Activated CD4-positive, alpha-beta T cell treated with anti-CD3 and anti-CD28 coated beads, Interleukin-2, amount 10 ng/mL, durations not matched to agents 7 days and 5 days (primary cell): ENCODE measurements around the gene ST8SIA1. TPM values are rescaled to one million over a fixed set of nuclear protein-coding genes. Genes with fewer than 3 reads are reported as not detected.

ENCODE experiments used
- CTCF ChIA-PET: fragments of 350-600 bp; sonication (Branson Sonifier 250); formaldehyde crosslinking; loops from one replicate; lab custom pipeline; 2021; ENCODE audit warnings: antibody characterized with exemption; lab: Charles Lee
- POLR2A ChIA-PET: fragments of 350-600 bp; sonication (Branson Sonifier 250); formaldehyde crosslinking; loops from one replicate; lab custom pipeline; 2021; ENCODE audit warnings: antibody characterized with exemption; lab: Charles Lee
- DNase-seq: peaks from one replicate; pipeline ENCODE4 v3.0.0-alpha.2; 2020
- H3K27ac Mint-ChIP-seq: one replicate; pipeline ENCODE4 v1.8.0; 2021; ENCODE audit warnings: mild to moderate bottlenecking, moderate library complexity, mixed read lengths
- H3K27me3 Mint-ChIP-seq: one replicate; pipeline ENCODE4 v1.8.0; 2021; ENCODE audit warnings: mixed read lengths
- H3K36me3 Mint-ChIP-seq: one replicate; pipeline ENCODE4 v1.8.0; 2021; ENCODE audit warnings: low read depth, mixed read lengths
- H3K4me1 Mint-ChIP-seq: one replicate; pipeline ENCODE4 v1.8.0; 2021; ENCODE audit warnings: mixed read lengths
- H3K4me3 Mint-ChIP-seq: one replicate; pipeline ENCODE4 v1.8.0; 2021; ENCODE audit warnings: mild to moderate bottlenecking, moderate library complexity, mixed read lengths
- H3K9me3 Mint-ChIP-seq: one replicate; pipeline ENCODE4 v1.8.0; 2021; ENCODE audit warnings: mixed read lengths
- total RNA-seq, 2 experiments: library from RNA; stranded (reverse); gene quantifications; one replicate each; pipeline ENCODE4 v1.2.3, GENCODE V29; 2021

ST8SIA1 gene
- total RNA-seq, 2 experiments from 2014 or later: 0.52 to 0.62 TPM

DNA sequence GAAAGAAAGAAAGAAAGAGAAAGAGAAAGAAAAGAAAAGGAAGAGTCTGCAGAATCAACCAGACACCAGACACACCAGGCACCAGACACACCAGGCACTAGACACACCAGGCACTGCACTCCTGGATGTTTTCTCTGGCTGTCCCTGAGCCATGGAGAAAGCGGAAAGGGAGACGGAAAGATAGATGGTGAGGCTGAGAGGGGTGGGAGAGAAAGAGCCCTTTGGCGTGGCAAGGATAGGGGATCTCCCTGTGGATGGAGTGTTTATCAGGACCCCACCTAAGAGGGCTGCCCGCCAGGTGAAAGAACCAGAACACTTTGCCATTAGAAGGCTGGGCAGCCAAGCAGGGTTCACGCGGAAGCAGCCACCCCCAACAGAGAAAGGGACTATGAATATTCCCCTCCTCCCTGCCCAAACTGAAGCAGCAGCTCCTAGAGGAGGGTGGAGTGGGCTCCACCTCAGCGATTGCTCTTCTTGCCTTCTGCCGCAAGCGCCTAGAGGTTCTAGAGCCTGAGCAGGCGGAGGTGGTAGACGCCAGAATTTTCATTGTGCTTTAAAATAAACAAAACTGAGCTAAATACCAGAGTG, 13.4 kb downstream of the ST8SIA1 start:
- ChIA-PET CTCF (interaction anchor here (0.7 to 1.0 kb wide), 2 partner anchors 14 to 238 kb away, joined by 3 read pairs; no protein-coding TSS in a partner anchor), POLR2A (no interaction called here)
- Mint-ChIP-seq H3K27ac (no peak overlapping the region), H3K4me3 (no peak overlapping the region), H3K27me3 (no peaks in the 10 kb centered on the region), H3K9me3 (no peaks in the 10 kb centered on the region), H3K4me1 (peaks cover 5% of the 10 kb centered on the region), H3K36me3 (no peaks in the 10 kb centered on the region)
- no peak for DNase-seq

- DNase-seq: no peak
- Mint-ChIP-seq H3K9me3 (no peaks in the 10 kb centered on the region), H3K4me1 (peaks cover 5% of the 10 kb centered on the region), H3K4me3 (no peak overlapping the region), H3K27me3 (peaks cover 6% of the 10 kb centered on the region), H3K36me3 (no peaks in the 10 kb centered on the region), H3K27ac (no peak overlapping the region)
- ChIA-PET POLR2A (no interaction called here), CTCF (no interaction called here)
These were observed 16.3 kb downstream of the ST8SIA1 start for GRCh38 chr12:22318108-22318737.

DNA sequence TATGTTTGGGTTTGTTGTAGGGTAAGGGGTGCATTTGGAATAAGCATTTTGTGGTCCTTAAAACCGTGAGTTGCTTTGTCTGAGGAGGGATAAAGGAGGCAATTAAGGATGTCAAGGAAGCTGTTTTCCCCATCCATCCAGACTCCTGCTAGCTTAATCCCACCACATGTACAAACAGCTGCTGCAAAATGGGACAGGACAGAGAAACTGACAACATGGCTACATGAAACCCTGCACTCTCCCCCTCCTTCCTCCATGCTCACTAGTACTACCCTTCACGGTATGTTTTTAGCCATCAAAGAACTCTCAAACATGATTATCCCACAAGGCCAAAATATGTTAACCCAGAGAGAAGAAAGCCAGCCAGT, 20.6 kb downstream of the ST8SIA1 start:
- H3K36me3 Mint-ChIP-seq: no peaks in the 10 kb centered on the region
- no peak overlapping the region for H3K27ac Mint-ChIP-seq
- ChIA-PET CTCF (no interaction called here), POLR2A (no interaction called here)
- H3K27me3 Mint-ChIP-seq: peaks cover 8% of the 10 kb centered on the region
- no peak overlapping the region for H3K4me3 Mint-ChIP-seq
- no peaks in the 10 kb centered on the region for H3K4me1 Mint-ChIP-seq
- no peaks in the 10 kb centered on the region for H3K9me3 Mint-ChIP-seq
- DNase-seq: no peak

- peaks cover 8% of the 10 kb centered on the region for H3K27me3 Mint-ChIP-seq
- DNase-seq: no peak
- H3K27ac Mint-ChIP-seq: no peak overlapping the region
- H3K4me1 Mint-ChIP-seq: no peaks in the 10 kb centered on the region
- no peak overlapping the region for H3K4me3 Mint-ChIP-seq
- CTCF ChIA-PET: no interaction called here
- H3K36me3 Mint-ChIP-seq: no peaks in the 10 kb centered on the region
- H3K9me3 Mint-ChIP-seq: no peaks in the 10 kb centered on the region
- POLR2A ChIA-PET: no interaction called here
These were observed 21.1 kb downstream of the ST8SIA1 start for GRCh38 chr12:22313286-22313962.

- H3K4me3 Mint-ChIP-seq: no peak overlapping the region
- CTCF ChIA-PET: no interaction called here
- no peak for DNase-seq
- H3K4me1 Mint-ChIP-seq: no peaks in the 10 kb centered on the region
- no peaks in the 10 kb centered on the region for H3K36me3 Mint-ChIP-seq
- no peaks in the 10 kb centered on the region for H3K9me3 Mint-ChIP-seq
- POLR2A ChIA-PET: no interaction called here
- H3K27ac Mint-ChIP-seq: no peak overlapping the region
- H3K27me3 Mint-ChIP-seq: peaks cover 8% of the 10 kb centered on the region
These were observed 22.2 kb downstream of the ST8SIA1 start for GRCh38 chr12:22312336-22312735.

GRCh38 chr12:22310709-22311108, 23.8 kb downstream of the ST8SIA1 start:
- H3K9me3 Mint-ChIP-seq: no peaks in the 10 kb centered on the region
- CTCF ChIA-PET: interaction anchor here (1.5 kb wide), 1 partner anchor 10 kb away, joined by 4 read pairs; no protein-coding TSS in a partner anchor
- POLR2A ChIA-PET: no interaction called here
- no peak for DNase-seq
- no peak overlapping the region for H3K4me3 Mint-ChIP-seq
- H3K36me3 Mint-ChIP-seq: no peaks in the 10 kb centered on the region
- no peaks in the 10 kb centered on the region for H3K4me1 Mint-ChIP-seq
- peaks cover 10% of the 10 kb centered on the region for H3K27me3 Mint-ChIP-seq
- H3K27ac Mint-ChIP-seq: no peak overlapping the region

GRCh38 chr12:22310275-22310674, 24.2 kb downstream of the ST8SIA1 start:
- Mint-ChIP-seq H3K36me3 (no peaks in the 10 kb centered on the region), H3K4me1 (no peaks in the 10 kb centered on the region), H3K27me3 (peaks cover 8% of the 10 kb centered on the region), H3K4me3 (no peak overlapping the region), H3K9me3 (no peaks in the 10 kb centered on the region), H3K27ac (no peak overlapping the region)
- no peak for DNase-seq
- ChIA-PET CTCF (interaction anchor here (1.5 kb wide), 1 partner anchor 9 kb away, joined by 4 read pairs; no protein-coding TSS in a partner anchor), POLR2A (no interaction called here)

- Mint-ChIP-seq H3K27me3 (peaks cover 4% of the 10 kb centered on the region), H3K36me3 (no peaks in the 10 kb centered on the region)
- CTCF ChIA-PET: no interaction called here
These were observed 26.7 kb downstream of the ST8SIA1 start for GRCh38 chr12:22307811-22308210.

GRCh38 chr12:22306311-22306710, 28.2 kb downstream of the ST8SIA1 start:
- H3K9me3 Mint-ChIP-seq: peaks cover 7% of the 10 kb centered on the region
- no peak for DNase-seq
- no peak overlapping the region for H3K4me3 Mint-ChIP-seq
- H3K27me3 Mint-ChIP-seq: peaks cover 4% of the 10 kb centered on the region
- ChIA-PET CTCF (no interaction called here), POLR2A (no interaction called here)
- no peak overlapping the region for H3K27ac Mint-ChIP-seq
- H3K4me1 Mint-ChIP-seq: no peaks in the 10 kb centered on the region
- H3K36me3 Mint-ChIP-seq: no peaks in the 10 kb centered on the region

More at GRCh38 chr12:22307811-22308210, 26.7 kb downstream of the ST8SIA1 start:
- DNase-seq: no peak
- H3K4me1 Mint-ChIP-seq: no peaks in the 10 kb centered on the region
- no peak overlapping the region for H3K27ac Mint-ChIP-seq
- H3K4me3 Mint-ChIP-seq: no peak overlapping the region
- POLR2A ChIA-PET: no interaction called here
- H3K9me3 Mint-ChIP-seq: no peaks in the 10 kb centered on the region

GRCh38 chr12:22304341-22304740, 30.2 kb downstream of the ST8SIA1 start:
- Mint-ChIP-seq H3K27ac (no peak overlapping the region), H3K4me1 (no peaks in the 10 kb centered on the region), H3K9me3 (peaks cover 17% of the 10 kb centered on the region), H3K36me3 (peaks cover 2% of the 10 kb centered on the region), H3K27me3 (peaks cover 2% of the 10 kb centered on the region), H3K4me3 (no peak overlapping the region)
- CTCF ChIA-PET: no interaction called here
- POLR2A ChIA-PET: no interaction called here
- no peak for DNase-seq

DNA sequence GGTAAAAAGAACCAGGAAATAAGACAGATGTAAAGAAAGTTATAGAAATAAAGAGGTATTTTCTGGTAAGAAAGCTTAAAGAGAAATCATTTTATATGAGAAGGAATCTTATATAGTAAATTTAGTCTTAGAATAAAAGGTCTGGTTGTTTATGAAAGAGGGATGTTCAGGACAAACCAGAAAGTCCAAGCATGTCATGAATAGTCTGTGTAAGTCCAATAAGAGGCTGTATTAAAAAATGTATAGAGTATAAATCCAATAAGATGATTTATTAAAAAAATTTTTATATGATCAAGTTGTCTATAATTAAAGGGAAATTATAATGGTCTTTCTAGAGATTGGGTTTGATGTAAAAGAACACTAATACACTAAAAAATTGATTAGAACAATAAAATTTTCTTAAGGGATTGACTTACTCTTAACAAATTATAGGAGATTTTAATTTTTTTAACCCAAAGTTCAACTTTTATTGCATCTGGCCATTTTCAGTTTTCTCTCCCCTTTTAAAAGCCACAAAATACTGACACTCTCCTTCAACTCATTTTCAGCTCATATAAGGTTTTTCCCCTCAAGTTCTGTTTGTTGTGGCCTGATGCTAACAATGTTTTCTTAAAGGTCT, 35.1 kb downstream of the ST8SIA1 start:
- Mint-ChIP-seq H3K4me1 (no peaks in the 10 kb centered on the region), H3K9me3 (peaks cover 23% of the 10 kb centered on the region), H3K4me3 (no peak overlapping the region), H3K27me3 (no peaks in the 10 kb centered on the region), H3K36me3 (peaks cover 2% of the 10 kb centered on the region), H3K27ac (no peak overlapping the region)
- ChIA-PET CTCF (no interaction called here), POLR2A (no interaction called here)
- DNase-seq: no peak

GRCh38 chr12:22289250-22289649, 45.3 kb downstream of the ST8SIA1 start:
- CTCF ChIA-PET: no interaction called here
- Mint-ChIP-seq H3K27ac (no peak overlapping the region), H3K27me3 (no peaks in the 10 kb centered on the region), H3K9me3 (no peaks in the 10 kb centered on the region), H3K4me3 (no peak overlapping the region), H3K36me3 (no peaks in the 10 kb centered on the region), H3K4me1 (peaks cover 10% of the 10 kb centered on the region)
- POLR2A ChIA-PET: no interaction called here
- no peak for DNase-seq
